ENCODE data around the gene GRB2.
A peak's percentile ranks its signal among the peaks of the same experiment; 100 is the strongest.
"Not testable (repeated sequence)": the region's sequence is repeated elsewhere in the genome, so short reads cannot be mapped to it uniquely, and the experiment has no call there.

The GRB2 gene

GRCh38 chr17:75445296-75445695, 39.8 kb upstream of the GRB2 start:
- Mint-ChIP-seq H3K27me3 (ENCODE audit: low read depth) (no peaks in the 10 kb centered on the region), H3K4me1 (peaks cover 17% of the 10 kb centered on the region), H3K36me3 (ENCODE audit: low read depth) (no peaks in the 10 kb centered on the region), H3K4me3 (no peak overlapping the region), H3K27ac (no peak overlapping the region), H3K9me3 (no peaks in the 10 kb centered on the region)
- no peak for TF ChIP-seq CTCF (IDR thresholded peaks at IDR 0.05; ENCODE audit: unreplicated experiment in 3 of 3)

- Mint-ChIP-seq H3K36me3 (ENCODE audit: low read depth) (no peaks in the 10 kb centered on the region), H3K9me3 (no peaks in the 10 kb centered on the region)
- no peak for TF ChIP-seq CTCF (IDR thresholded peaks at IDR 0.05; ENCODE audit: unreplicated experiment in 3 of 3)
Measured at GRCh38 chr17:75442168-75443103, 37.0 kb upstream of the GRB2 start.

GRCh38 chr17:75440738-75441448, 35.4 kb upstream of the GRB2 start:
- H3K4me1 Mint-ChIP-seq = peaks cover 21% of the 10 kb centered on the region
- peak overlapping the region in 2 of 3 experiments; percentile 14 to 15 for H3K27ac Mint-ChIP-seq
- H3K4me3 Mint-ChIP-seq = no peak overlapping the region
- H3K27me3 Mint-ChIP-seq (ENCODE audit: low read depth) = no peaks in the 10 kb centered on the region
- H3K36me3 Mint-ChIP-seq (ENCODE audit: low read depth) = no peaks in the 10 kb centered on the region
- no peak for TF ChIP-seq CTCF (IDR thresholded peaks at IDR 0.05; ENCODE audit: unreplicated experiment in 3 of 3)
- H3K9me3 Mint-ChIP-seq = no peaks in the 10 kb centered on the region

More at GRCh38 chr17:75442168-75443103, 37.0 kb upstream of the GRB2 start:
- Mint-ChIP-seq H3K4me3 (no peak overlapping the region), H3K27me3 (ENCODE audit: low read depth) (no peaks in the 10 kb centered on the region), H3K4me1 (peaks cover 17% of the 10 kb centered on the region), H3K27ac (peak overlapping the region in 1 of 3 experiments; percentile 24)

GRCh38 chr17:75439287-75439686, 33.8 kb upstream of the GRB2 start:
- Mint-ChIP-seq H3K27ac (no peak overlapping the region), H3K9me3 (no peaks in the 10 kb centered on the region), H3K27me3 (ENCODE audit: low read depth) (peaks cover 4% of the 10 kb centered on the region), H3K4me3 (no peak overlapping the region), H3K4me1 (peaks cover 25% of the 10 kb centered on the region), H3K36me3 (ENCODE audit: low read depth) (no peaks in the 10 kb centered on the region)
- TF ChIP-seq CTCF (IDR thresholded peaks at IDR 0.05; ENCODE audit: unreplicated experiment in 3 of 3) = no peak

- not testable (repeated sequence) for H3K27ac Mint-ChIP-seq; H3K27me3 Mint-ChIP-seq (ENCODE audit: low read depth); H3K4me3 Mint-ChIP-seq; H3K9me3 Mint-ChIP-seq; H3K36me3 Mint-ChIP-seq (ENCODE audit: low read depth)
- peaks cover 24% of the 10 kb centered on the region for H3K4me1 Mint-ChIP-seq
Measured at GRCh38 chr17:75437404-75437803, 31.9 kb upstream of the GRB2 start.

- H3K4me1 Mint-ChIP-seq = peaks cover 35% of the 10 kb centered on the region
- H3K27ac Mint-ChIP-seq; H3K9me3 Mint-ChIP-seq; H3K27me3 Mint-ChIP-seq (ENCODE audit: low read depth); H3K36me3 Mint-ChIP-seq (ENCODE audit: low read depth); H3K4me3 Mint-ChIP-seq: not testable (repeated sequence)
Measured at GRCh38 chr17:75434433-75434832, 29.0 kb upstream of the GRB2 start.

Measured in nephron (organoid).